HepG2 (cell line): Measurements from ENCODE around the gene RASGRF1. TPM values are rescaled to one million over a fixed set of nuclear protein-coding genes. Genes with fewer than 3 reads are reported as not detected.

Experiments used
- ATAC-seq: fragments of 200-7000 bp; cut with Tn5 transposase; 3 replicates; pipeline ENCODE4 v1.9.1; 2020; ENCODE audit warnings: mild to moderate bottlenecking, moderate library complexity
- BruUV-seq: library from RNA; stranded (reverse); fragments of 400-500 nt; replicated peaks from 2 replicates; lab custom pipeline; 2021; lab: Mats Ljungman, UMichigan
- CTCF ChIA-PET: fragments of 300-600 bp; formaldehyde crosslinking; extraction: SDS; loops from one replicate; lab custom pipeline; 2021; ENCODE audit warnings: low total read pairs, inconsistent platforms, low intra/inter-chr PET ratio; lab: Yijun Ruan, JAX
- POLR2A ChIA-PET: fragments of 350-600 bp; sonication (Branson Sonifier 250); formaldehyde crosslinking; loops from one replicate; lab custom pipeline; 2020; ENCODE audit warnings: antibody characterized with exemption, inconsistent platforms; lab: Yijun Ruan, JAX
- DNase-seq: peaks from one replicate; pipeline ENCODE4 v3.0.0-alpha.2; 2015; ENCODE audit warnings: low spot score
- FAIRE-seq: peaks from 3 replicates; lab custom pipeline; 2011; peaks lifted over from hg19 to GRCh38; lab: Jason Lieb, UNC
- H2AFZ ChIP-seq: one replicate; pipeline ENCODE4 v1.6.1; 2011; ENCODE audit warnings: low read length, inconsistent platforms
- H3K27ac ChIP-seq: fragments of 300-600 bp; 3 replicates; pipeline ENCODE4 v1.8.0; 2011; ENCODE audit warnings: mixed run types, mild to moderate bottlenecking, mixed read lengths, low read length, inconsistent platforms; ENCODE audit not compliant: insufficient read depth; ENCODE audit errors: extremely low read length
- H3K27me3 ChIP-seq, 2 experiments: fragments of 200-600 bp in 1 of 2; 2 replicates in 1 of 2; 3 replicates in 1 of 2; pipeline versions ENCODE4 v1.6.0 to v1.8.0; 2011; ENCODE audit warnings: low read length in 2 of 2, mild to moderate bottlenecking in 2 of 2, moderate library complexity in 2 of 2, inconsistent platforms in 1 of 2; ENCODE audit not compliant: insufficient read depth in 2 of 2, control insufficient read depth in 1 of 2
- H3K36me3 ChIP-seq, 2 experiments: fragments of 200-600 bp in 1 of 2; replicated peaks in 1 of 2; 2 replicates in 1 of 2; 3 replicates in 1 of 2; pipeline versions ENCODE4 v1.5.1 to v1.8.0; 2011; ENCODE audit warnings: low read length in 2 of 2, inconsistent platforms in 1 of 2; ENCODE audit not compliant: insufficient read depth in 2 of 2, control insufficient read depth in 1 of 2
- H3K4me1 ChIP-seq: 2 replicates; pipeline ENCODE4 v1.5.1; 2012; ENCODE audit warnings: low read length, inconsistent platforms; ENCODE audit not compliant: insufficient read depth
- H3K4me2 ChIP-seq: 2 replicates; pipeline ENCODE4 v1.6.0; 2011; ENCODE audit warnings: low read depth, low read length, inconsistent platforms
- H3K4me3 ChIP-seq, 3 experiments: fragments of 200-600 bp in 1 of 3; sonication (generic), shearing (Covaris generic) in 1 of 3; replicated peaks in 1 of 3; 2 replicates each; pipeline ENCODE4 v1.5.1; 2011 to 2016; ENCODE audit warnings: low read length in 3 of 3, inconsistent platforms in 2 of 3, low read depth in 2 of 3, mild to moderate bottlenecking in 2 of 3, control low read depth in 1 of 3, mixed read lengths in 1 of 3; ENCODE audit not compliant: insufficient read depth in 1 of 3
- H3K79me2 ChIP-seq: one replicate; pipeline ENCODE4 v1.6.1; 2011; ENCODE audit warnings: low read length, inconsistent platforms; ENCODE audit not compliant: insufficient read depth
- H3K9ac ChIP-seq: 2 replicates; pipeline ENCODE4 v1.6.0; 2011; ENCODE audit warnings: mild to moderate bottlenecking, low read depth, low read length, inconsistent platforms; ENCODE audit not compliant: insufficient read depth
- H3K9me3 ChIP-seq: 2 replicates; pipeline ENCODE4 v1.5.1; 2012; ENCODE audit warnings: mild to moderate bottlenecking, low read length
- H4K20me1 ChIP-seq: 2 replicates; pipeline ENCODE4 v1.6.0; 2011; ENCODE audit warnings: inconsistent platforms, mild to moderate bottlenecking, low read length, moderate library complexity; ENCODE audit not compliant: insufficient read depth
- ATF3 ChIP-seq: sonication (generic); formaldehyde crosslinking; IDR thresholded peaks from 2 replicates; pipeline ENCODE4 v1.4.0; 2020; ENCODE audit warnings: missing genetic modification reagents
- ATF5 ChIP-seq: sonication (generic); formaldehyde crosslinking; IDR thresholded peaks from 2 replicates; pipeline ENCODE4 v1.4.0; 2020; ENCODE audit warnings: mild to moderate bottlenecking, low read depth, missing genetic modification reagents
- CBX5 ChIP-seq: sonication (generic); formaldehyde crosslinking; IDR thresholded peaks from 2 replicates; pipeline ENCODE4 v1.4.0; 2020; ENCODE audit warnings: missing genetic modification reagents, borderline replicate concordance
- GATAD2A ChIP-seq: IDR thresholded peaks from 2 replicates; pipeline ENCODE4 v1.6.1; 2016
- HDAC1 ChIP-seq: sonication (generic); formaldehyde crosslinking; IDR thresholded peaks from 2 replicates; pipeline ENCODE4 v1.5.1; 2020; ENCODE audit warnings: mild to moderate bottlenecking, missing genetic modification reagents
- HNRNPH1 ChIP-seq: fragments of 200-400 bp; formaldehyde crosslinking; optimal IDR thresholded peaks from 2 replicates; pipeline ENCODE3; 2017; ENCODE audit warnings: mild to moderate bottlenecking, low read depth, low read length
- NFIC ChIP-seq: IDR thresholded peaks from 2 replicates; pipeline ENCODE4 v1.6.1; 2012; ENCODE audit warnings: mild to moderate bottlenecking, low read length, inconsistent platforms
- NKX3-1 ChIP-seq: sonication (generic); formaldehyde crosslinking; IDR thresholded peaks from 2 replicates; pipeline ENCODE4 v1.5.0; 2020; ENCODE audit warnings: missing genetic modification reagents
- PRPF4 ChIP-seq: fragments of 200-400 bp; formaldehyde crosslinking; IDR thresholded peaks from 2 replicates; pipeline ENCODE4 v1.6.1; 2016; ENCODE audit warnings: low read length, low read depth; ENCODE audit not compliant: poor library complexity, severe bottlenecking
- SYNCRIP ChIP-seq: fragments of 200-400 bp; formaldehyde crosslinking; IDR thresholded peaks from 2 replicates; pipeline ENCODE4 v1.6.1; 2018; ENCODE audit warnings: mild to moderate bottlenecking, low read depth, low read length; ENCODE audit not compliant: insufficient read depth
- ZFP41 ChIP-seq: sonication (generic); formaldehyde crosslinking; IDR thresholded peaks from 2 replicates; pipeline ENCODE4 v1.4.0; 2020; ENCODE audit warnings: mild to moderate bottlenecking, missing genetic modification reagents, borderline replicate concordance
- ZMYM4 ChIP-seq: sonication (generic); formaldehyde crosslinking; IDR thresholded peaks from 2 replicates; pipeline ENCODE4 v1.8.1; 2023; ENCODE audit warnings: mild to moderate bottlenecking, missing genetic modification reagents
- ZNF33B ChIP-seq: sonication (generic); formaldehyde crosslinking; IDR thresholded peaks from 2 replicates; pipeline ENCODE4 v1.5.1; 2020; ENCODE audit warnings: mild to moderate bottlenecking, missing genetic modification reagents
- ZNF367 ChIP-seq: sonication (generic); formaldehyde crosslinking; IDR thresholded peaks from 2 replicates; pipeline ENCODE4 v1.4.0; 2020; ENCODE audit warnings: missing genetic modification reagents, borderline replicate concordance
- ZNF761 ChIP-seq: sonication (generic); formaldehyde crosslinking; conservative IDR thresholded peaks from 2 replicates; pipeline ENCODE4 v1.4.0; 2020; ENCODE audit warnings: mild to moderate bottlenecking, missing genetic modification reagents
- WGBS: methylation state at CpG from one replicate; pipeline ENCODE4 v1.1.6; 2017; ENCODE audit warnings: low lambda C conversion rate; 5-methylcytosine and 5-hydroxymethylcytosine counted together
- in situ Hi-C: cut with HindIII; loops from 2 replicates; pipeline ENCODE4 v1.10.0; 2017; ENCODE audit warnings: low pct_unique_long_range_greater_than_20kb; ENCODE audit not compliant: extremely low pct_ligation_motif_present
- intact Hi-C: fragments of 100-400 bp; cut with micrococcal nuclease; formaldehyde crosslinking; loops from one replicate; pipeline ENCODE4 v1.10.0; 2022; ENCODE audit not compliant: unreplicated experiment
- polyA plus RNA-seq, 8 experiments: library from polyadenylated mRNA; depleted of rRNA in 3 of 8; stranded (reverse) in 7 of 8; unstranded in 1 of 8; fragments of >200 nt; fragmentation: Illumina TruSeq in 4 of 8; extraction: Trizol in 4 of 8; gene quantifications; 2 replicates each; pipeline versions ENCODE4 v1.2.1 to v1.2.3, GENCODE V29; 2011 to 2016; ENCODE audit warnings: low read depth in 4 of 8, missing spikeins in 1 of 8, mixed read lengths in 1 of 8; ENCODE audit not compliant: insufficient read depth in 1 of 8
- total RNA-seq, 5 experiments: library from RNA; depleted of rRNA; stranded (reverse); fragments of >200 nt; fragmentation: Illumina TruSeq; extraction: Trizol; gene quantifications; 2 replicates each; pipeline ENCODE4 v1.2.3, GENCODE V29; 2016; ENCODE audit warnings: low read depth in 1 of 5
- TF ChIP-seq, protein P1 (sequence below): fragments of 450-650 bp; IDR thresholded peaks from 2 replicates; pipeline ENCODE4 v1.6.1; 2017; ENCODE audit warnings: mild to moderate bottlenecking
- TF ChIP-seq, protein P2 (sequence below): fragments of 450-650 bp; IDR thresholded peaks from 2 replicates; pipeline ENCODE4 v1.6.1; 2017

The RASGRF1 gene
- total and polyA plus RNA-seq, 2 of the 13 experiments (the other 11 are each of a cell fraction or from before 2014, with no cell fraction given): 0.55 to 3.0 TPM

GRCh38 chr15:79084308-79084968 lies 6.1 kb downstream of the RASGRF1 start (continued):
- TF ChIP-seq, protein P1, sequence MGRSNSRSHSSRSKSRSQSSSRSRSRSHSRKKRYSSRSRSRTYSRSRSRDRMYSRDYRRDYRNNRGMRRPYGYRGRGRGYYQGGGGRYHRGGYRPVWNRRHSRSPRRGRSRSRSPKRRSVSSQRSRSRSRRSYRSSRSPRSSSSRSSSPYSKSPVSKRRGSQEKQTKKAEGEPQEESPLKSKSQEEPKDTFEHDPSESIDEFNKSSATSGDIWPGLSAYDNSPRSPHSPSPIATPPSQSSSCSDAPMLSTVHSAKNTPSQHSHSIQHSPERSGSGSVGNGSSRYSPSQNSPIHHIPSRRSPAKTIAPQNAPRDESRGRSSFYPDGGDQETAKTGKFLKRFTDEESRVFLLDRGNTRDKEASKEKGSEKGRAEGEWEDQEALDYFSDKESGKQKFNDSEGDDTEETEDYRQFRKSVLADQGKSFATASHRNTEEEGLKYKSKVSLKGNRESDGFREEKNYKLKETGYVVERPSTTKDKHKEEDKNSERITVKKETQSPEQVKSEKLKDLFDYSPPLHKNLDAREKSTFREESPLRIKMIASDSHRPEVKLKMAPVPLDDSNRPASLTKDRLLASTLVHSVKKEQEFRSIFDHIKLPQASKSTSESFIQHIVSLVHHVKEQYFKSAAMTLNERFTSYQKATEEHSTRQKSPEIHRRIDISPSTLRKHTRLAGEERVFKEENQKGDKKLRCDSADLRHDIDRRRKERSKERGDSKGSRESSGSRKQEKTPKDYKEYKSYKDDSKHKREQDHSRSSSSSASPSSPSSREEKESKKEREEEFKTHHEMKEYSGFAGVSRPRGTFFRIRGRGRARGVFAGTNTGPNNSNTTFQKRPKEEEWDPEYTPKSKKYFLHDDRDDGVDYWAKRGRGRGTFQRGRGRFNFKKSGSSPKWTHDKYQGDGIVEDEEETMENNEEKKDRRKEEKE: no peak
- no peak for TF ChIP-seq HNRNPH1
- TF ChIP-seq NFIC: no peak
- TF ChIP-seq, protein P2, sequence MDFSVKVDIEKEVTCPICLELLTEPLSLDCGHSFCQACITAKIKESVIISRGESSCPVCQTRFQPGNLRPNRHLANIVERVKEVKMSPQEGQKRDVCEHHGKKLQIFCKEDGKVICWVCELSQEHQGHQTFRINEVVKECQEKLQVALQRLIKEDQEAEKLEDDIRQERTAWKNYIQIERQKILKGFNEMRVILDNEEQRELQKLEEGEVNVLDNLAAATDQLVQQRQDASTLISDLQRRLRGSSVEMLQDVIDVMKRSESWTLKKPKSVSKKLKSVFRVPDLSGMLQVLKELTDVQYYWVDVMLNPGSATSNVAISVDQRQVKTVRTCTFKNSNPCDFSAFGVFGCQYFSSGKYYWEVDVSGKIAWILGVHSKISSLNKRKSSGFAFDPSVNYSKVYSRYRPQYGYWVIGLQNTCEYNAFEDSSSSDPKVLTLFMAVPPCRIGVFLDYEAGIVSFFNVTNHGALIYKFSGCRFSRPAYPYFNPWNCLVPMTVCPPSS: no peak
- no peak for TF ChIP-seq ZMYM4 (CRISPR knock-in tag)
- TF ChIP-seq SYNCRIP: no peak
- no peak for TF ChIP-seq ATF3 (CRISPR knock-in tag)
- TF ChIP-seq ZNF761 (CRISPR knock-in tag): no peak

- Histone ChIP-seq H3K9me3 (no peaks in the 10 kb centered on the region), H2AFZ (no peak overlapping the region), H3K4me3 (no peak overlapping the region), H3K4me1 (no peaks in the 10 kb centered on the region), H3K27me3 (peaks cover 3 to 7% of the 10 kb centered on the region in 2 experiments; a peak in 3 of 5 replicates), H3K4me2 (no peak overlapping the region), H3K79me2 (no peaks in the 10 kb centered on the region), H3K9ac (no peak overlapping the region), H3K36me3 (no peaks in the 10 kb centered on the region), H4K20me1 (no peaks in the 10 kb centered on the region), H3K27ac (no peak overlapping the region)
- no TSS peak for BruUV-seq
- intact Hi-C loops (no loop called here), in situ Hi-C loops (no loop called here)
- TF ChIP-seq GATAD2A (CRISPR knock-in tag): no peak
- TF ChIP-seq ZNF367 (CRISPR knock-in tag): no peak
- TF ChIP-seq NKX3-1 (CRISPR knock-in tag): no peak
- no peak for TF ChIP-seq ATF5 (CRISPR knock-in tag)
- no peak for TF ChIP-seq CBX5 (CRISPR knock-in tag)
- no peak for TF ChIP-seq PRPF4
- TF ChIP-seq ZFP41 (CRISPR knock-in tag): no peak
- no peak for TF ChIP-seq ZNF33B
- no peak for TF ChIP-seq HDAC1
- CTCF ChIA-PET: no interaction called here
- no peak for ATAC-seq
- FAIRE-seq: no peak
- no peak for DNase-seq
- WGBS: 79% methylated on average over 2 of the region's 14 CpGs
- POLR2A ChIA-PET: no interaction called here
Measured at GRCh38 chr15:79083154-79083553, 7.4 kb downstream of the RASGRF1 start.
